ENCODE measurements around the gene FBXO45. TPM values are rescaled to one million over a fixed set of nuclear protein-coding genes. Genes with fewer than 3 reads are reported as not detected.
"Not testable (repeated sequence)": the region's sequence is repeated elsewhere in the genome, so short reads cannot be mapped to it uniquely, and the experiment has no call there.

FBXO45 gene
- total RNA-seq, 6 experiments from 2014 or later, result 7.0 to 9.5 (median 8.1) TPM

DNA sequence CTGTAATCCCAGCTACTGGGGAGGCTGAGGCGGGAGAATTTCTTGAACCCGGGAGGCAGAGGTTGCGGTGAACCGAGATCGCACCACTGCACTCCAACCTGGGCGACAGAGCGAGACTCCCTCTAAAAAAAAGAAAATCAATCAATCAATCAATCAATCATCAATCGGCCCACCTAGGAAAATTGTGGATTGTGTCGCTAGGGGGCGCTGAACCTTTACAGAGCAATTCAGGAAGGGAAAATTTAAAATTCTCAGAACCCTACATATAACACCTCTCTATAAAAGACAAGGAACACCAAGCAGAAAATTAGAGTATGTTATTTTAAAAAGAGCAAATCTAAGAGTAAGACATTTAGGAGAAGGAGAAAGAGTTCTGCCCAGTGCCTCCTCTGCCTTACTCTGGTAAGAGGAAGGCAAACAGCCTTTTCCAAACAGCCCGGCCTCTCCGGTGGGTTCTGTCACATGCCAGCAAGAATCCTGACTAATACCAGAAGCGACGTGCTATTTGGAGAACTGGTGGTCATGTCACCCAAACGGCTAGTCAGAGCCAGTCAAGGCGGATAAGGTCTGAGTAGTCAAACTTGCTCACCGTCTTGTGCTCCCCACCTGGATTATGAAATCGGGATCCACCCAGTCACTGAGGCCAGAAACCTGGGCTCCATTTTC lies 31.0 kb upstream of the FBXO45 start:
- no peak overlapping the region for H3K4me3 Mint-ChIP-seq
- no peak for DNase-seq
- no peaks in the 10 kb centered on the region for H3K9me3 Mint-ChIP-seq
- no peaks in the 10 kb centered on the region for H3K4me1 Mint-ChIP-seq (ENCODE audit: low read depth)
- no peak overlapping the region for H3K27ac Mint-ChIP-seq
- TF ChIP-seq CTCF (IDR thresholded peaks at IDR 0.05), result peak; percentile 84
- peaks cover 6% of the 10 kb centered on the region for H3K27me3 Mint-ChIP-seq (ENCODE audit: insufficient read depth)
- H3K36me3 Mint-ChIP-seq (ENCODE audit: low read depth), result no peaks in the 10 kb centered on the region

GRCh38 chr3:196541684-196542445 lies 26.6 kb upstream of the FBXO45 start:
- H3K27me3 Mint-ChIP-seq (ENCODE audit: insufficient read depth), result peaks cover 2% of the 10 kb centered on the region

GRCh38 chr3:196544491-196544992 lies 23.9 kb upstream of the FBXO45 start:
- no peak for TF ChIP-seq CTCF (IDR thresholded peaks at IDR 0.05)
- Mint-ChIP-seq H3K27me3 (ENCODE audit: insufficient read depth) (peaks cover 4% of the 10 kb centered on the region), H3K27ac (no peak overlapping the region), H3K4me1 (ENCODE audit: low read depth) (no peaks in the 10 kb centered on the region), H3K4me3 (no peak overlapping the region), H3K36me3 (ENCODE audit: low read depth) (0 out of 2 replicates have a peak, but pooled peaks cover 7% of the 10 kb centered on the region), H3K9me3 (peaks cover 9% of the 10 kb centered on the region)
- no peak for DNase-seq

More at GRCh38 chr3:196541684-196542445, 26.6 kb upstream of the FBXO45 start:
- Mint-ChIP-seq H3K4me3 (no peak overlapping the region), H3K4me1 (ENCODE audit: low read depth) (no peaks in the 10 kb centered on the region), H3K36me3 (ENCODE audit: low read depth) (no peaks in the 10 kb centered on the region), H3K27ac (no peak overlapping the region), H3K9me3 (no peaks in the 10 kb centered on the region)
- DNase-seq, result no peak
- no peak for TF ChIP-seq CTCF (IDR thresholded peaks at IDR 0.05)

DNA sequence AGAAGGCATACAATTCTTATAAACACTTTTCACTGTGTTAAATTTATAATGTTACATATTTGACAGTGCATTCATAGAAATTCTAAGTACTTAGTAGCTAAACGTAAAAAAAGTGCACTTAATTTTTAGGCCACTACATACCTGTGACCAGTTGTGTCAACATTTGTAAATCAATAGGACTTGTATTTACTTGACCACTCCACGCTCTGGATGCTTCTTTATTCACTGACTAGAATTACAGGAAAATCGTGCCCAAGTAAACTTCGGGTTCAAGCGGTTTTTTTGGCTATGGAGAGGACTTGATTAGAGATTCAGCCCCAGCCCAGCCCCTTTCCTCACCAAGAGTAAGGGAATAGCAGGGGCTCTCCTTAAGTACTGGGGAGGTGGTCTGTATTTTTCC lies 21.9 kb upstream of the FBXO45 start:
- Mint-ChIP-seq H3K27ac (no peak overlapping the region), H3K9me3 (peaks cover 15% of the 10 kb centered on the region), H3K4me1 (ENCODE audit: low read depth) (no peaks in the 10 kb centered on the region), H3K4me3 (no peak overlapping the region), H3K36me3 (ENCODE audit: low read depth) (peaks cover 18% of the 10 kb centered on the region), H3K27me3 (ENCODE audit: insufficient read depth) (peaks cover 4% of the 10 kb centered on the region)
- no peak for TF ChIP-seq CTCF (IDR thresholded peaks at IDR 0.05)
- DNase-seq, result no peak

- peaks cover 18% of the 10 kb centered on the region for H3K36me3 Mint-ChIP-seq (ENCODE audit: low read depth)
- peaks cover 15% of the 10 kb centered on the region for H3K9me3 Mint-ChIP-seq
- H3K27ac Mint-ChIP-seq, result no peak overlapping the region
- peaks cover 4% of the 10 kb centered on the region for H3K27me3 Mint-ChIP-seq (ENCODE audit: insufficient read depth)
- H3K4me3 Mint-ChIP-seq, result no peak overlapping the region
- no peak for DNase-seq
- no peaks in the 10 kb centered on the region for H3K4me1 Mint-ChIP-seq (ENCODE audit: low read depth)
- TF ChIP-seq CTCF (IDR thresholded peaks at IDR 0.05), result no peak; the same call in 1 of the 2 replicates
Measured at GRCh38 chr3:196547067-196547466, 21.4 kb upstream of the FBXO45 start.

- Mint-ChIP-seq H3K36me3 (ENCODE audit: low read depth) (peaks cover 19% of the 10 kb centered on the region), H3K9me3 (peaks cover 15% of the 10 kb centered on the region)
- not testable (repeated sequence) for H3K27me3 Mint-ChIP-seq (ENCODE audit: insufficient read depth); H3K4me3 Mint-ChIP-seq; H3K4me1 Mint-ChIP-seq (ENCODE audit: low read depth); H3K27ac Mint-ChIP-seq; DNase-seq
Measured at GRCh38 chr3:196549312-196549711, 19.1 kb upstream of the FBXO45 start.

- DNase-seq; H3K27ac Mint-ChIP-seq; H3K4me1 Mint-ChIP-seq (ENCODE audit: low read depth); H3K4me3 Mint-ChIP-seq; H3K27me3 Mint-ChIP-seq (ENCODE audit: insufficient read depth): not testable (repeated sequence)
- H3K36me3 Mint-ChIP-seq (ENCODE audit: low read depth), result peaks cover 23% of the 10 kb centered on the region
- H3K9me3 Mint-ChIP-seq, result peaks cover 15% of the 10 kb centered on the region
Measured at GRCh38 chr3:196550172-196550571, 18.3 kb upstream of the FBXO45 start.

Measured in HFFc6 (cell line).